IPS DF 4.7 (cell line): ENCODE results near the gene SYCP3.

Experiments
- DNase-seq: peaks from one replicate; pipeline ENCODE4 v3.0.0-alpha.2; 2013; ENCODE audit warnings: low spot score; ENCODE audit errors: extremely low read depth

Gene SYCP3

GRCh38 chr12:101738920-101739665 lies at the start of gene SYCP3:
Gene SYCP3 (minus strand): TSS chr12:101739462. CDS start chr12:101737935, 1,527 bp downstream.
- no peak for DNase-seq

GRCh38 chr12:101785671-101786070 lies 46.4 kb upstream of the SYCP3 start:
- DNase-seq: no peak

DNA sequence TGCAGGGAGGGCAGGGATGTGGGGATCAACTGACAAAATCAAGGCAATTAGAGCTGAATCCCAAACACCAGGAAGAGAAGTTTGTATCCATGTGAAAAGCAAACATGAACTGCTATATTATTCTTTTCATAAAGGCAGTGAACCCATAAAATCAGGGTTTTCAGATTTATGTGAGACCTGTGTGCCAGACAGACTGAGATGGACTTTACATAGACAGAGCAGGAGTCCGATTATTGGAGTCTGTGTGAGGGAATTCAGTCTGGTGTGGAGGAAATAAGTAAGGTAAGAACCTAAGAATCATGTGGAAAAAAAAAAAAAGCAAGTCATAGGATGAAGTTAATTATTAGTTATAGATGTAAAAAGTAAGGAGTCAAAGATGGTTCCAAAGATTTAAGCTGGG lies 45.1 kb upstream of the SYCP3 start:
- DNase-seq: no peak

DNA sequence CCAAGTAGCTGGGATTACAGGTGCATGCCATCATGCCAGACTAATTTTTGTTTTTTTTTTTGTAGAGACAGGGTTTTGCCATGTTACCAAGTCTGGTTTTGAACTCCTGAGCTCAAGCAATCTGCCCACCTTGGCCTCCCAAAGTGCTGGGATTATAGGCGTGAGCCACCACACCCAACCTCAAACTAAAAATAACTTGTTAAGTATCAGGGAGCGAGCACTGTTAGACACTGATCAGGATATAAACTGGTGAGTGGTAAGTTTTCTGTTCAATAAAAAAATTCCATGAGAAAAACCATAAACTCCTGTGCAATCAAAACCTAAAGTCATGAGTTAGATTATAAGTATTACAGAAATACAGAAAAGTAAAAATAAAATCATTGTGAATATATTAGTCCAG lies 44.6 kb upstream of the SYCP3 start:
- no peak for DNase-seq

GRCh38 chr12:101783150-101783549 lies 43.9 kb upstream of the SYCP3 start:
- no peak for DNase-seq

GRCh38 chr12:101782273-101782731 lies 43.0 kb upstream of the SYCP3 start:
- no peak for DNase-seq

GRCh38 chr12:101781834-101782233 lies 42.6 kb upstream of the SYCP3 start:
- DNase-seq: no peak

DNA sequence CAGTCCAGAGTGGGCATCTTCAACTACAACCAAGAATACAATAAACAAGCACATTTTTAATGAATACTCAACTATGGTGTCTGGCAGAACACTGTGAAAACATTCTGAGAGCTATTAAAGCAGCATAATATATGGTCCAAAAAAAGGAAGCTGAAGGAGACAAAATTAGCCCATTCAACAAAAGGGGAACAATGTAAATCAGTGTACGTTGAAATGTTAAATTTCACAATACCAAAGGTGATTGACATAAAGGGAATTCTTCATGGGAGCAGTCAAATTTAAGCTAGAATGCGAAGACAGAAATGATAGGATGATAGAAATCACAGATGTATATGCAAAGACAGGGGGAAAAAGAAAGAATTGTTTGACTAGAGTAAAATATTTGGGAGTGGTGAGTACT lies 41.3 kb upstream of the SYCP3 start:
- no peak for DNase-seq

GRCh38 chr12:101779626-101780025 lies 40.4 kb upstream of the SYCP3 start:
- DNase-seq: no peak

DNA sequence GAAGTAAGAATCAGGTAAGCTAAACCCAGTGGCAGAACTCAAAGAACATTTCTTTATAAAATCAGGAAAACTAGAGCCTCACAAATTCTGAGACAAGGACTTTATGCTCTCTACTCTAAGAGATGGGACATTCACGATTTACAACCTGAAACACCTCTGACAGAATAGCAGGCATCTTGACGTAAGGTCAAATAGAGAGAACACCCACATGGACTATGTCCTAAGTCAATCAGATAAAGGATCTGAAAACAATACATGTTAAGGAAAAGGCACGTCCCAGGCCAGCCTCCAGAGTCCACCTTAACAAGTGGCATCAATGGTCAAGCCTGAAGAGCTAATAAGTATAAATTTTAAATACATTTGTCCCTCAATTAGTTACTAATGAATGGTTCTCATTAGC lies 39.9 kb upstream of the SYCP3 start:
- DNase-seq: no peak

DNA sequence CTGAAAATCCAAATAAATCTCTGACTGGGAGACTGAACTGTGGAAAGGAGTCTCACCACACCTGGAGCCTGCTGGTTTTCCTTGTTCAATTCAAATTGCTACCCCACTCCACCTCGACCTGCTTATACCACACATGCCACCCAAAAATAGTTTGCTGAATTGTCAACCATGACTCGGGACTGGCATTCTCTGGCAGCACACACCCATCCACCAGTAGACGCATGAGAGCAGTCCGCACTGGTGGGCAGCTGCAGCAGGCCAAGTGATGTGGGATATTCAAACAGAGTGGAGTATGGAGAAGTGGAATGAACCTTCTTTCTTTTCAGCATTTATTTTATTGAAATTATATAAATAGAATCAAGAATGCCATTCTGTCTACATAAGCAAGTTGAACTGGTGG lies 38.7 kb upstream of the SYCP3 start:
- DNase-seq: no peak

- DNase-seq: no peak
Observed at GRCh38 chr12:101777485-101777884, 38.2 kb upstream of the SYCP3 start.

DNA sequence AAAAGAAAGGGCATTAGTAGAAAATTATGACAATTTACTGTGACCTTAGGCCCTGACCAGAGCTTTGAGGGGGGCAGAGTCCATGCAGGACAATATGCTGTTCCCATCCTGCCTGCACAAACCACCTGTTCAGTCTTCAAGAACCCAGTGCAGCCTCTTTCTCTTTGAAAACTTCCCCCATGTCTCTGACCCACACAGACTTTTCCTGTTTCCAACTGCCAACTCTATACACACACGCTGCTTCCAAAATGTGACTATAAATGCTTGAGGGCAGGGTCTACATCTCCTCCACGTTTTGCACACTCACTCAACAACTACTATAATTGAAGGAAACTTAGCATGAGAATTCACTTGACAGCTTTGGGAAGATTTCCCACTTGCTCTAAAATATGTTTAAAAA lies 36.6 kb upstream of the SYCP3 start:
- DNase-seq: no peak

DNA sequence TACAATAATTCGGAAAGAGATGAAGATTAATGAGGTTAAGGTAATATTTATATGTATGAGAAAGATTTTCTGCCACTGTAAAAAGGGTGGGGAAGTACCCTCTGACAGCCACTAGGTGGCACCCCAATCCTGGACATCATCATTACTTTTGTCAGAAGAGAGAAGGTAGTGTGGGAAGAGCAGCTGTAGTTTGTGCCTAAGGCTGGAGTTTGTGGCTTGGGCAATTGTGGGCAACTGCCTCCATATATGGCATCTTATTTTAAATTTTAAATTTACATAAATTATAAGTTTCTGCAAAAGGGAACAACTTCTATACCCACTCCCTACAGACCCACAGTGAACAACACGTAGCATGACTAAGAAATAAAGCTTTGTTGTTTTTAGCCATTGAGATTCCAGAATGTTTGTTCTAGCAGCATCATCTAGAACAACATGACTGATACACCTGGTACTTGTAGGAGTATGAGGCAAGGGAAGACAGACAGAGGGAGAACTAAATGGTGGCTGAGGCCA lies 34.4 kb upstream of the SYCP3 start:
- peak; percentile 28 for DNase-seq

- no peak for DNase-seq
Observed at GRCh38 chr12:101772012-101772775, 32.9 kb upstream of the SYCP3 start.

GRCh38 chr12:101769865-101770264 lies 30.6 kb upstream of the SYCP3 start:
- no peak for DNase-seq

GRCh38 chr12:101768781-101769180 lies 29.5 kb upstream of the SYCP3 start:
- DNase-seq: no peak

DNA sequence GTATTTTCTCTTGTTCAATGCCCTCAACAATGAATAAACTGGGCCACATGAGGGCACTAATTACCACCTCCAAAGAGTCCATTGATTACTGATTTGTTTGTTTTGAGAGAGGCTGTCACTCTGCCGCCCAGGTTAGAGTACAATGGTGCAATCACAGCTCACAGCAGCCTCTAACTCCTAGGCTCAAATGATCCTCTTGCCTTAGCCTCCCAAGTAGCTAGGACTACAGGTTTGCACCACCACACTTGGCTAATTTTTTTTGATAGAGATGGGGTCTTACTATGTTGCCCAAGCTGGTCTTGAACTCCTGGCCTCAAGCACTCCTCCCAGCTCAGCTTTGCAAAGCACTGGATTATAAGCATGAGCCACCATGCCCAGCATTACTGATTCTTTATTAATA lies 28.3 kb upstream of the SYCP3 start:
- no peak for DNase-seq

DNA sequence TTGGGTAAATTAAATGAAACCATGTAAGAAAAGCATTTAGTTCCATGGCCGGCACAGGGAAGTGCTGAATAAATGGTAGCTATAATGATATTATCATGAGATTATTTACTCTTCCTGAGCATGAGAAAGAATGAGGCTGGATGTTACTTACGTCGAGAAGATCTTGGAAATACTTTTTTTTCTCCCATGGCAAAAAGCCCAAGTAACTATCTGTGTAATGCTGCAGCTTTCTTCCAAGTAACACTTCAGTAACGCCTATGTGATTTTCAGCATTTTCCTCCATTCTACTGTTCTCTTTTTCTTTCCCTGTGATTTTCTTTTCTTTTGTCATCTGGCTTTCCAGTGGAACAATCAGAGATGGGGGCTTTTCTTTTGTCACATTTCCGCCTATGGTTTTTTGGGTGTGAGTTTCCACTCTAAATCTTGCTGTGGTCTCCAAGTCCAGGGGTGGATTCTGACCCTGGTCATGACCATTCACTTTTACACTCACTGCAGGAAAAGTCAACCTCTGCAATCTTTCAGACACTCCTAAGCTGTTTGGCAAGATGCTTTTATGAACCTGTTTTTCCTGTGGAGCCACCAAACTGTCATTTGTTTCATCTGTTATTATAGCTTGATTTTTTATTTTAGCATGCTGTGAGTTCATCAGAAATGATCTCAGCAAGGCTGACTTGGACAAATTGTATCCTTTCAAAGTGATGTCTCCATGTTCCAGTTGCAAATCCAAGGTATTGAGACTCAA lies 25.0 kb upstream of the SYCP3 start:
- no peak for DNase-seq

DNA sequence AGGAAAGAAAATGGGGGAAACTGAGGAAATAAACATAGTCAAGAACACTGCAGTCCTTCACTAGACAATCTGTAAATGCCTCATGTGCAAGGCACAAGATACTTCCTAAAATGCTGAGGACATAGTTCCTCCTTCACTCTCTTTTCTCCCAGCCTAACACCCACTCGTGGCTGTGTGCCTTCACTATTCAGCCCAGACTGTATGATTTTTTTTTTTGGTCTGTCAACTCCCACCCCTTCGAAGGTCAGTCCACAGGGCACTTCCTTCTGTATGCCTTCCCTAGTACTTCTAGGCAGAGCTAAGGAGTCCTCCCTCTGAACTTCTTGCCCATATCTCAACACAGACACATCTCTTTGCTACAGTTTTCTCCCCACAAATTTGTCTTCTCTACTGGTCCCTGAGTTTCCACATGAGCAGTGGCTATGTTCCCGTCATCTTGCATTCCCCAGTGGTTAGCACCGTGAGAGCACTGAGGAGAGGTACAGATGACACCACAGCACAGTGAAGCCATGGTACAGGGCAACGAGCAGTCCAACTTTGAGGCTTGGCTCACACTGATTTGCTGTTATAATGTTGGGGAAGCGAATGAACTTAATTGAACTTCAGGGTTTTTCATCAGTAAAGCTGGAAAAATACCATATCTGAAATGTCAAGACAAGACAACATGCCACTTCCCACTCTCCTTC lies 24.1 kb upstream of the SYCP3 start:
- DNase-seq: no peak

DNA sequence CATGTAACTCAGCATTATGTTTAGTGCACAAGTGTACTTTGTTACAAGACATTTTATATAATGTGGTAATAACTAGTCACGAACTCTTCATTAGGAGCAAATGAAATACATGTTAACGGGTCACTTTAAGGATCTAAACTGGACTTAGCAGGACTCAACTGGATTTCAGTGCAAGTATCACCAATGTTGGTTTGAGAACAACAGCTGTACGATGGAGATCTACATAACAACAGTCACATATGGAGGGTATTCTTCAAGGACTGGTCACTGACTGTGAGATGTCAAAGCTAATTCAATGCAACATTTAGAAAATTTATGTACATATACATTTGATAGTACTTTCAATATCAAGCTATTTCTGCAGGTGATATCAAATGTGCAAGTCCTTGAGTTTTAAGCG lies 22.5 kb upstream of the SYCP3 start:
- DNase-seq: no peak
